GM12865 (cell line): ENCODE measurements around the gene AKAP7.
"Not testable (repeated sequence)": the region's sequence is repeated elsewhere in the genome, so short reads cannot be mapped to it uniquely, and the experiment has no call there.

Experiments used
- DNase-seq: peaks from one replicate; pipeline ENCODE4 v3.0.0; 2010; ENCODE audit warnings: low read depth
- H3K4me3 ChIP-seq: 2 replicates; pipeline ENCODE4 v1.5.1; 2011; ENCODE audit warnings: mild to moderate bottlenecking, low read depth, low read length, control low read depth
- CTCF ChIP-seq: IDR thresholded peaks from 2 replicates; pipeline ENCODE4 v1.5.1; 2011; ENCODE audit warnings: low read length, control low read depth, low read depth, inconsistent platforms; ENCODE audit not compliant: insufficient read depth; ENCODE audit errors: missing control alignments

Gene AKAP7

GRCh38 chr6:131135244-131136020 is at the start of gene AKAP7:
TSS of gene AKAP7 (plus strand) at chr6:131135467. CDS start at chr6:131135764, 297 bp downstream.
- TF ChIP-seq CTCF, result no peak
- peak; percentile 60 for DNase-seq
- H3K4me3 ChIP-seq, result peak within 1 kb of the TSS; percentile 73

- not testable (repeated sequence) for DNase-seq
These were observed 44.9 kb upstream of the AKAP7 start for GRCh38 chr6:131090339-131090738.

GRCh38 chr6:131091944-131092343 is 43.3 kb upstream of the AKAP7 start:
- H3K4me3 ChIP-seq, DNase-seq: not testable (repeated sequence)

More at GRCh38 chr6:131090339-131090738, 44.9 kb upstream of the AKAP7 start:
- not testable (repeated sequence) for H3K4me3 ChIP-seq

- no peak for TF ChIP-seq CTCF
- no peak overlapping the region for H3K4me3 ChIP-seq
- no peak for DNase-seq
These were observed 41.9 kb upstream of the AKAP7 start for GRCh38 chr6:131093334-131093733.

GRCh38 chr6:131096786-131097185 is 38.5 kb upstream of the AKAP7 start:
- no peak for TF ChIP-seq CTCF
- DNase-seq, result no peak
- no peak overlapping the region for H3K4me3 ChIP-seq

GRCh38 chr6:131101911-131102680 is 33.2 kb upstream of the AKAP7 start:
- no peak overlapping the region for H3K4me3 ChIP-seq
- DNase-seq, result no peak
- no peak for TF ChIP-seq CTCF

- no peak for TF ChIP-seq CTCF
- no peak for DNase-seq
- H3K4me3 ChIP-seq, result no peak overlapping the region
These were observed 32.0 kb upstream of the AKAP7 start for GRCh38 chr6:131103296-131103695.
